Measurements from ENCODE around the gene ME2. TPM values are rescaled to one million over a fixed set of nuclear protein-coding genes. Genes with fewer than 3 reads are reported as not detected.

The ME2 gene
- total and polyA plus RNA-seq, 9 of the 15 experiments (the other 6 are each of a cell fraction or from before 2014, with no cell fraction given): 12.3 to 54.4 (median 36.2) TPM

GRCh38 chr18:50911006-50911405 is 32.1 kb downstream of the ME2 start:
- no peak overlapping the region for H3K27ac ChIP-seq (ENCODE audit: extremely low read depth, low read depth, low read length)
- H2AFZ ChIP-seq (ENCODE audit: low read depth, low read length): no peak overlapping the region
- H3K9me3 ChIP-seq (replicated peaks; ENCODE audit: control insufficient read depth, insufficient read depth, low read depth, low read length): peaks cover 5% of the 10 kb centered on the region; the same call in 1 of the 2 replicates
- H3K4me2 ChIP-seq (ENCODE audit: insufficient read depth, low read length): no peak overlapping the region
- intact Hi-C loops (cut with micrococcal nuclease) (no loop called here), in situ Hi-C loops (cut with MboI) (no loop called here)
- H3K4me3 ChIP-seq: no peak overlapping the region
- H4K20me1 ChIP-seq (replicated peaks; ENCODE audit: control insufficient read depth, insufficient read depth, low read length): no peaks in the 10 kb centered on the region
- DNase-seq (ENCODE audit: extremely low read depth in 1 of 4, low spot score in 3 of 4) (no peak), ATAC-seq (no peak), FAIRE-seq (no peak)
- no peak overlapping the region for H3K9ac ChIP-seq (ENCODE audit: insufficient read depth in 1 of 2, low read depth in 2 of 2, low read length in 2 of 2)
- no peak for TF ChIP-seq CXXC5 (CRISPR knock-in tag; IDR thresholded peaks at IDR 0.05)
- no peak for TF ChIP-seq KLF13 (tag; IDR thresholded peaks at IDR 0.05; ENCODE audit: borderline replicate concordance, low read depth)
- no peak for TF ChIP-seq STAT6 (CRISPR knock-in tag; IDR thresholded peaks at IDR 0.05)
- TF ChIP-seq ESRRA (IDR thresholded peaks at IDR 0.05; ENCODE audit: borderline replicate concordance, low read depth): no peak
- TF ChIP-seq ZNF785 (CRISPR knock-in tag; IDR thresholded peaks at IDR 0.05): no peak
- no peak for TF ChIP-seq MAFF (IDR thresholded peaks at IDR 0.05; ENCODE audit: low read length)
- TF ChIP-seq THRAP3 (IDR thresholded peaks at IDR 0.05; ENCODE audit: borderline replicate concordance): no peak
- no peak for TF ChIP-seq DACH1 (IDR thresholded peaks at IDR 0.05; ENCODE audit: partially characterized antibody)
- no peak for TF ChIP-seq ZNF175 (CRISPR knock-in tag; IDR thresholded peaks at IDR 0.05; ENCODE audit: low read depth)
- no peak for TF ChIP-seq HCFC1 (IDR thresholded peaks at IDR 0.05; ENCODE audit: low read depth, low read length)
- no peak for TF ChIP-seq NR1H2 (CRISPR knock-in tag; IDR thresholded peaks at IDR 0.05)
- no peak for TF ChIP-seq TAL1 (IDR thresholded peaks at IDR 0.05)
- TF ChIP-seq ZC3H11A (IDR thresholded peaks at IDR 0.05; ENCODE audit: low read depth, low read length): no peak
- TF ChIP-seq CREB3L1 (IDR thresholded peaks at IDR 0.05; ENCODE audit: borderline replicate concordance, low read depth): no peak
- TF ChIP-seq NR2C1 (IDR thresholded peaks at IDR 0.05): no peak
- TF ChIP-seq NR2C1 (tag; IDR thresholded peaks at IDR 0.05): no peak
- TF ChIP-seq KLF1 (tag; IDR thresholded peaks at IDR 0.05): no peak
- H3K4me1 ChIP-seq (replicated peaks in 1 of 2; ENCODE audit: control insufficient read depth in 2 of 2, insufficient read depth in 2 of 2, low read length in 2 of 2): no peaks in the 10 kb centered on the region; a peak in 1 of 5 replicates
- H3K36me3 ChIP-seq (ENCODE audit: control insufficient read depth, insufficient read depth, low read length): peaks cover 32% of the 10 kb centered on the region; the same call in 2 of the 3 replicates
- no peaks in the 10 kb centered on the region for H3K27me3 ChIP-seq (ENCODE audit: control insufficient read depth in 2 of 2, insufficient read depth in 2 of 2, low read length in 2 of 2)
- BruUV-seq (replicated peaks): no TSS peak
- ChIA-PET POLR2A (no interaction called here), CTCF (ENCODE audit: low intra/inter-chr PET ratio) (no interaction called here)
- H3K79me2 ChIP-seq (ENCODE audit: control insufficient read depth, insufficient read depth, low read length): no peaks in the 10 kb centered on the region
- WGBS (ENCODE audit: insufficient coverage, low coverage, missing lambda C conversion rate): 79% methylated on average over 1 of the region's 1 CpG
- no peaks in the 10 kb centered on the region for H3K9me1 ChIP-seq (ENCODE audit: control insufficient read depth, insufficient read depth, low read length)

Data from K562 (cell line).